Bronchial epithelial cell (primary cell): ENCODE data around the gene ZC3H11A. TPM values are rescaled to one million over a fixed set of nuclear protein-coding genes. Genes with fewer than 3 reads are reported as not detected.
A peak's percentile ranks its signal among the peaks of the same experiment; 100 is the strongest.

Experiments
- DNase-seq: peaks from one replicate; pipeline ENCODE4 v3.0.0-alpha.2; 2010; ENCODE audit warnings: low read depth
- FAIRE-seq: peaks from 2 replicates; lab custom pipeline; 2011; peaks lifted over from hg19 to GRCh38; lab: Jason Lieb, UNC
- H3K27me3 ChIP-seq: 2 replicates; pipeline ENCODE4 v1.5.1; 2011; ENCODE audit warnings: low read length; ENCODE audit not compliant: control insufficient read depth, insufficient read depth
- H3K36me3 ChIP-seq: 2 replicates; pipeline ENCODE4 v1.5.1; 2011; ENCODE audit warnings: low read length; ENCODE audit not compliant: control insufficient read depth, insufficient read depth
- H3K4me3 ChIP-seq: 2 replicates; pipeline ENCODE4 v1.5.1; 2011; ENCODE audit warnings: mild to moderate bottlenecking, low read depth, low read length, control low read depth
- CTCF ChIP-seq: IDR thresholded peaks from 2 replicates; pipeline ENCODE4 v1.5.1; 2011; ENCODE audit warnings: mild to moderate bottlenecking, moderate library complexity, low read length, control low read depth, inconsistent platforms; ENCODE audit not compliant: insufficient read depth, severe bottlenecking
- total RNA-seq: library from RNA; depleted of rRNA; stranded (reverse); fragments of >200 nt; gene quantifications from 2 replicates; pipeline ENCODE4 v1.2.1, GENCODE V29; 2014

Gene ZC3H11A
- total RNA-seq, 1 donor from 2014 or later = 58.2 TPM

GRCh38 chr1:203797948-203798655, 2.7 kb downstream of the ZC3H11A start:
- peak; percentile 67 for DNase-seq
- no peak for FAIRE-seq
- Histone ChIP-seq H3K36me3 (peaks cover 6% of the 10 kb centered on the region), H3K27me3 (no peaks in the 10 kb centered on the region), H3K4me3 (no peak overlapping the region)
- TF ChIP-seq CTCF = peak; percentile 25

- DNase-seq = no peak
- no peak for TF ChIP-seq CTCF
- no peak for FAIRE-seq
- Histone ChIP-seq H3K4me3 (no peak overlapping the region), H3K36me3 (peaks cover 8% of the 10 kb centered on the region), H3K27me3 (no peaks in the 10 kb centered on the region)
Measured at GRCh38 chr1:203799157-203799556, 3.7 kb downstream of the ZC3H11A start.

- no peak for TF ChIP-seq CTCF
- Histone ChIP-seq H3K4me3 (no peak overlapping the region), H3K36me3 (peaks cover 8% of the 10 kb centered on the region), H3K27me3 (no peaks in the 10 kb centered on the region)
- FAIRE-seq (no peak), DNase-seq (no peak)
Measured at GRCh38 chr1:203799971-203800370, 4.5 kb downstream of the ZC3H11A start.

GRCh38 chr1:203805689-203806088, 10.3 kb downstream of the ZC3H11A start:
- no peak overlapping the region for H3K4me3 ChIP-seq
- H3K27me3 ChIP-seq = no peaks in the 10 kb centered on the region
- TF ChIP-seq CTCF = no peak
- FAIRE-seq = no peak
- no peak for DNase-seq
- H3K36me3 ChIP-seq = peaks cover 7% of the 10 kb centered on the region

GRCh38 chr1:203807196-203807595, 11.8 kb downstream of the ZC3H11A start:
- Histone ChIP-seq H3K4me3 (no peak overlapping the region), H3K27me3 (no peaks in the 10 kb centered on the region), H3K36me3 (peaks cover 8% of the 10 kb centered on the region)
- DNase-seq = no peak
- no peak for TF ChIP-seq CTCF
- FAIRE-seq = no peak
